WTC11 (cell line): ENCODE results near the gene EXOC1. TPM values are rescaled to one million over a fixed set of nuclear protein-coding genes. Genes with fewer than 3 reads are reported as not detected.

ENCODE experiments used
- ATAC-seq: fragments of 200-7000 bp; cut with Tn5 transposase; 2 replicates; pipeline ENCODE4 v1.10.0; 2021; ENCODE audit warnings: mild to moderate bottlenecking, moderate library complexity
- CTCF ChIA-PET: fragments of 300-600 bp; sonication (Branson Sonifier 250); formaldehyde crosslinking; loops from one replicate; lab custom pipeline; 2021; ENCODE audit warnings: antibody characterized with exemption; lab: Charles Lee
- POLR2A ChIA-PET: fragments of 350-600 bp; sonication (Branson Sonifier 250); formaldehyde crosslinking; loops from one replicate; lab custom pipeline; 2021; ENCODE audit warnings: antibody characterized with exemption; lab: Charles Lee
- DNase-seq: peaks from one replicate; pipeline ENCODE4 v3.0.0; 2021; ENCODE audit warnings: low spot score
- H3K27ac Mint-ChIP-seq: 2 replicates; pipeline ENCODE4 v1.8.0; 2021; ENCODE audit warnings: mixed read lengths
- H3K27me3 Mint-ChIP-seq: 2 replicates; pipeline ENCODE4 v1.8.0; 2021; ENCODE audit warnings: low read depth, mild to moderate bottlenecking, moderate library complexity, mixed read lengths
- H3K36me3 Mint-ChIP-seq: 2 replicates; pipeline ENCODE4 v1.8.0; 2021; ENCODE audit warnings: mixed read lengths
- H3K4me1 Mint-ChIP-seq: 2 replicates; pipeline ENCODE4 v1.8.0; 2022; ENCODE audit warnings: mixed read lengths
- H3K4me3 Mint-ChIP-seq: 2 replicates; pipeline ENCODE4 v1.8.0; 2021; ENCODE audit warnings: mild to moderate bottlenecking, moderate library complexity, mixed read lengths
- H3K9me3 Mint-ChIP-seq: 2 replicates; pipeline ENCODE4 v1.8.0; 2021; ENCODE audit warnings: mixed read lengths
- CBFB ChIP-seq: sonication (generic); formaldehyde crosslinking; IDR thresholded peaks from 2 replicates; pipeline ENCODE4 v1.8.1; 2022; ENCODE audit warnings: mild to moderate bottlenecking, low read depth, missing genetic modification reagents
- FOXJ3 ChIP-seq: sonication (generic); formaldehyde crosslinking; IDR thresholded peaks from 2 replicates; pipeline ENCODE4 v1.9.0; 2021; ENCODE audit warnings: missing genetic modification reagents, mild to moderate bottlenecking, borderline replicate concordance
- GTF2I ChIP-seq: fragments of 250-450 bp; sonication (Bioruptor Pico); conservative IDR thresholded peaks from 2 replicates; pipeline ENCODE4 v1.4.0; 2021; ENCODE audit warnings: mild to moderate bottlenecking
- NFE2L1 ChIP-seq: sonication (generic); formaldehyde crosslinking; IDR thresholded peaks from 2 replicates; pipeline ENCODE4 v1.8.1; 2023; ENCODE audit warnings: missing genetic modification reagents
- NR3C1 ChIP-seq: sonication (generic); formaldehyde crosslinking; conservative IDR thresholded peaks from 2 replicates; pipeline ENCODE4 v1.8.1; 2023; ENCODE audit warnings: low read depth, mild to moderate bottlenecking, missing genetic modification reagents
- OVOL2 ChIP-seq: fragments of 250-450 bp; sonication (Bioruptor Pico); IDR thresholded peaks from 2 replicates; pipeline ENCODE4 v1.9.0; 2021; ENCODE audit warnings: mild to moderate bottlenecking, borderline replicate concordance
- PRRX2 ChIP-seq: fragments of 250-450 bp; sonication (Bioruptor Pico); IDR thresholded peaks from 2 replicates; pipeline ENCODE4 v1.8.0; 2021; ENCODE audit warnings: mild to moderate bottlenecking
- RORB ChIP-seq: fragments of 250-450 bp; sonication (Bioruptor Pico); IDR thresholded peaks from 2 replicates; pipeline ENCODE4 v1.9.0; 2021; ENCODE audit warnings: mild to moderate bottlenecking
- SOX15 ChIP-seq: fragments of 250-450 bp; sonication (Bioruptor Pico); IDR thresholded peaks from 2 replicates; pipeline ENCODE4 v1.9.0; 2021; ENCODE audit warnings: mild to moderate bottlenecking
- SP1 ChIP-seq: sonication (generic); formaldehyde crosslinking; conservative IDR thresholded peaks from 2 replicates; pipeline ENCODE4 v1.8.1; 2022; ENCODE audit warnings: missing genetic modification reagents
- TEAD1 ChIP-seq: sonication (generic); formaldehyde crosslinking; IDR thresholded peaks from 2 replicates; pipeline ENCODE4 v1.8.0; 2022; ENCODE audit warnings: mild to moderate bottlenecking, missing genetic modification reagents
- ZNF317 ChIP-seq: sonication (generic); formaldehyde crosslinking; IDR thresholded peaks from 2 replicates; pipeline ENCODE4 v1.8.1; 2023; ENCODE audit warnings: low read depth, mild to moderate bottlenecking, moderate library complexity, missing genetic modification reagents, borderline replicate concordance
- total RNA-seq: library from RNA; stranded (reverse); gene quantifications from 3 replicates; pipeline ENCODE4 v1.2.3, GENCODE V29; 2021
- TF ChIP-seq, protein P1 (sequence below): sonication (generic); formaldehyde crosslinking; IDR thresholded peaks from 2 replicates; pipeline ENCODE4 v1.8.1; 2023; ENCODE audit warnings: mild to moderate bottlenecking, missing genetic modification reagents
- TF ChIP-seq, protein P2 (sequence below): sonication (generic); formaldehyde crosslinking; conservative IDR thresholded peaks from 2 replicates; pipeline ENCODE4 v1.8.1; 2023; ENCODE audit warnings: mild to moderate bottlenecking, low read depth, missing genetic modification reagents, moderate library complexity
- TF ChIP-seq, protein P3 (sequence below): fragments of 200-600 bp; IDR thresholded peaks from 2 replicates; pipeline ENCODE4 v1.8.0; 2022; ENCODE audit warnings: antibody characterized with exemption
- TF ChIP-seq, protein P4 (sequence below): sonication (generic); formaldehyde crosslinking; IDR thresholded peaks from 2 replicates; pipeline ENCODE4 v1.8.0; 2022; ENCODE audit warnings: mild to moderate bottlenecking, missing genetic modification reagents
- TF ChIP-seq, protein P5 (sequence below): sonication (generic); formaldehyde crosslinking; IDR thresholded peaks from 2 replicates; pipeline ENCODE4 v1.8.0; 2022; ENCODE audit warnings: missing genetic modification reagents
- TF ChIP-seq, protein P6 (sequence below): sonication (generic); formaldehyde crosslinking; IDR thresholded peaks from 2 replicates; pipeline ENCODE4 v1.8.0; 2022; ENCODE audit warnings: mild to moderate bottlenecking, missing genetic modification reagents
- TF ChIP-seq, protein P7 (sequence below): fragments of 250-450 bp; sonication (Bioruptor Pico); IDR thresholded peaks from 2 replicates; pipeline ENCODE4 v1.9.0; 2021; ENCODE audit warnings: mild to moderate bottlenecking, borderline replicate concordance
- TF ChIP-seq, protein P8 (sequence below): sonication (generic); formaldehyde crosslinking; IDR thresholded peaks from 2 replicates; pipeline ENCODE4 v1.8.1; 2022; ENCODE audit warnings: mild to moderate bottlenecking, missing genetic modification reagents, moderate library complexity, borderline replicate concordance

EXOC1 gene
- total RNA-seq, 1 experiment from 2014 or later = 19.0 TPM

DNA sequence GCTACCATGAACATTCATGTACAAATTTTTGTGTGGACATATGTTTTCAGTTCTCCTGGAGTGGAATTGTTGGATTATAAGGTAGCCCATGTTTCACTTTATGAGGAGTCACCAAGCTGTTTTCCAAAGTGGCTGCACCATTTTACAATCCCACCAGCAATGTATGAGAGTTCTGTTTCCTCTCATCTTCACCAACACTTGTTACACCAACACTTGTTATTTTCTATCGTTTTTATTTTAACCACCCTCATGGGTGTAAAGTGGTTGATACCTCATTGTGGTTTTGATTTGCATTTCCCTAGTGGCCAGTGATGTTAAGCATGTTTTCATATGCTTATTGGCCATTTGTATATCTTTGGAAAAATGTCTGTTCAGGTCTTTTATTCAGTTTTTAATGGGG, 4.1 kb downstream of the EXOC1 start:
- ChIA-PET CTCF (no interaction called here), POLR2A (no interaction called here)
- Mint-ChIP-seq H3K9me3 (peaks cover 6% of the 10 kb centered on the region), H3K4me1 (no peaks in the 10 kb centered on the region), H3K27ac (no peak overlapping the region), H3K36me3 (peaks cover 8% of the 10 kb centered on the region; the same call in 1 of the 2 replicates), H3K4me3 (no peak overlapping the region), H3K27me3 (peaks cover under 1% of the 10 kb centered on the region; the same call in 1 of the 2 replicates)
- TF ChIP-seq NFE2L1 (CRISPR knock-in tag) = no peak
- TF ChIP-seq, protein P1, sequence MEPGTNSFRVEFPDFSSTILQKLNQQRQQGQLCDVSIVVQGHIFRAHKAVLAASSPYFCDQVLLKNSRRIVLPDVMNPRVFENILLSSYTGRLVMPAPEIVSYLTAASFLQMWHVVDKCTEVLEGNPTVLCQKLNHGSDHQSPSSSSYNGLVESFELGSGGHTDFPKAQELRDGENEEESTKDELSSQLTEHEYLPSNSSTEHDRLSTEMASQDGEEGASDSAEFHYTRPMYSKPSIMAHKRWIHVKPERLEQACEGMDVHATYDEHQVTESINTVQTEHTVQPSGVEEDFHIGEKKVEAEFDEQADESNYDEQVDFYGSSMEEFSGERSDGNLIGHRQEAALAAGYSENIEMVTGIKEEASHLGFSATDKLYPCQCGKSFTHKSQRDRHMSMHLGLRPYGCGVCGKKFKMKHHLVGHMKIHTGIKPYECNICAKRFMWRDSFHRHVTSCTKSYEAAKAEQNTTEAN (CRISPR knock-in tag) = no peak
- no peak for TF ChIP-seq FOXJ3 (CRISPR knock-in tag)
- TF ChIP-seq OVOL2 (CRISPR knock-in tag) = no peak
- TF ChIP-seq, protein P2, sequence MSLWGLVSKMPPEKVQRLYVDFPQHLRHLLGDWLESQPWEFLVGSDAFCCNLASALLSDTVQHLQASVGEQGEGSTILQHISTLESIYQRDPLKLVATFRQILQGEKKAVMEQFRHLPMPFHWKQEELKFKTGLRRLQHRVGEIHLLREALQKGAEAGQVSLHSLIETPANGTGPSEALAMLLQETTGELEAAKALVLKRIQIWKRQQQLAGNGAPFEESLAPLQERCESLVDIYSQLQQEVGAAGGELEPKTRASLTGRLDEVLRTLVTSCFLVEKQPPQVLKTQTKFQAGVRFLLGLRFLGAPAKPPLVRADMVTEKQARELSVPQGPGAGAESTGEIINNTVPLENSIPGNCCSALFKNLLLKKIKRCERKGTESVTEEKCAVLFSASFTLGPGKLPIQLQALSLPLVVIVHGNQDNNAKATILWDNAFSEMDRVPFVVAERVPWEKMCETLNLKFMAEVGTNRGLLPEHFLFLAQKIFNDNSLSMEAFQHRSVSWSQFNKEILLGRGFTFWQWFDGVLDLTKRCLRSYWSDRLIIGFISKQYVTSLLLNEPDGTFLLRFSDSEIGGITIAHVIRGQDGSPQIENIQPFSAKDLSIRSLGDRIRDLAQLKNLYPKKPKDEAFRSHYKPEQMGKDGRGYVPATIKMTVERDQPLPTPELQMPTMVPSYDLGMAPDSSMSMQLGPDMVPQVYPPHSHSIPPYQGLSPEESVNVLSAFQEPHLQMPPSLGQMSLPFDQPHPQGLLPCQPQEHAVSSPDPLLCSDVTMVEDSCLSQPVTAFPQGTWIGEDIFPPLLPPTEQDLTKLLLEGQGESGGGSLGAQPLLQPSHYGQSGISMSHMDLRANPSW (CRISPR knock-in tag) = no peak
- no peak for TF ChIP-seq PRRX2 (CRISPR knock-in tag)
- TF ChIP-seq, protein P3, sequence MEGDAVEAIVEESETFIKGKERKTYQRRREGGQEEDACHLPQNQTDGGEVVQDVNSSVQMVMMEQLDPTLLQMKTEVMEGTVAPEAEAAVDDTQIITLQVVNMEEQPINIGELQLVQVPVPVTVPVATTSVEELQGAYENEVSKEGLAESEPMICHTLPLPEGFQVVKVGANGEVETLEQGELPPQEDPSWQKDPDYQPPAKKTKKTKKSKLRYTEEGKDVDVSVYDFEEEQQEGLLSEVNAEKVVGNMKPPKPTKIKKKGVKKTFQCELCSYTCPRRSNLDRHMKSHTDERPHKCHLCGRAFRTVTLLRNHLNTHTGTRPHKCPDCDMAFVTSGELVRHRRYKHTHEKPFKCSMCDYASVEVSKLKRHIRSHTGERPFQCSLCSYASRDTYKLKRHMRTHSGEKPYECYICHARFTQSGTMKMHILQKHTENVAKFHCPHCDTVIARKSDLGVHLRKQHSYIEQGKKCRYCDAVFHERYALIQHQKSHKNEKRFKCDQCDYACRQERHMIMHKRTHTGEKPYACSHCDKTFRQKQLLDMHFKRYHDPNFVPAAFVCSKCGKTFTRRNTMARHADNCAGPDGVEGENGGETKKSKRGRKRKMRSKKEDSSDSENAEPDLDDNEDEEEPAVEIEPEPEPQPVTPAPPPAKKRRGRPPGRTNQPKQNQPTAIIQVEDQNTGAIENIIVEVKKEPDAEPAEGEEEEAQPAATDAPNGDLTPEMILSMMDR = no peak
- no peak for TF ChIP-seq ZNF317 (CRISPR knock-in tag)
- TF ChIP-seq SP1 = no peak
- no peak for TF ChIP-seq SOX15
- TF ChIP-seq, protein P4, sequence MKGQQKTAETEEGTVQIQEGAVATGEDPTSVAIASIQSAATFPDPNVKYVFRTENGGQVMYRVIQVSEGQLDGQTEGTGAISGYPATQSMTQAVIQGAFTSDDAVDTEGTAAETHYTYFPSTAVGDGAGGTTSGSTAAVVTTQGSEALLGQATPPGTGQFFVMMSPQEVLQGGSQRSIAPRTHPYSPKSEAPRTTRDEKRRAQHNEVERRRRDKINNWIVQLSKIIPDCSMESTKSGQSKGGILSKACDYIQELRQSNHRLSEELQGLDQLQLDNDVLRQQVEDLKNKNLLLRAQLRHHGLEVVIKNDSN (CRISPR knock-in tag) = no peak
- TF ChIP-seq RORB (CRISPR knock-in tag) = no peak
- ATAC-seq = no peak
- DNase-seq = no peak

DNA sequence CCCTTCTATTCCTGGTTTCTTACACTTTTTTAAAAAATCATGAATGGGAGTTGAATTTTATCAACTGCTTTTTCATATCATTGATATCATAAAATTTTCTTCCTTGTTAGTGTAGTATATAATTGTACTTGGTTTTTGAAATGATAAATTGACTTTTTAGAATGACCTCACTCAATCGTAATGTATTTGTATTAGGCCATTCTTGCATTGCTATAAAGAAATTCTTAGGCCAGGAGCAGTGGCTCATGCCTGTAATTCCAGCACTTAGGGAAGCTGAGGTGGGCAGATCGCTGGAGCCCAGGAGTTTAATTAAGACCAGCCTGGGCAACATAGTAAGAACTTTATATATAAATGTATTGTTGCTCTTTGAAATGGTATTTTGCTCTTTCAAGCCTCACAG, 6.3 kb downstream of the EXOC1 start:
- Mint-ChIP-seq H3K9me3 (peaks cover 6% of the 10 kb centered on the region), H3K4me3 (no peak overlapping the region), H3K27me3 (no peaks in the 10 kb centered on the region), H3K36me3 (peaks cover 8% of the 10 kb centered on the region; the same call in 1 of the 2 replicates), H3K4me1 (no peaks in the 10 kb centered on the region), H3K27ac (no peak overlapping the region)
- ATAC-seq (no peak), DNase-seq (no peak)
- CTCF ChIA-PET = no interaction called here
- POLR2A ChIA-PET = no interaction called here
- no peak for TF ChIP-seq TEAD1 (CRISPR knock-in tag)
- no peak for TF ChIP-seq CBFB
- TF ChIP-seq, protein P5, sequence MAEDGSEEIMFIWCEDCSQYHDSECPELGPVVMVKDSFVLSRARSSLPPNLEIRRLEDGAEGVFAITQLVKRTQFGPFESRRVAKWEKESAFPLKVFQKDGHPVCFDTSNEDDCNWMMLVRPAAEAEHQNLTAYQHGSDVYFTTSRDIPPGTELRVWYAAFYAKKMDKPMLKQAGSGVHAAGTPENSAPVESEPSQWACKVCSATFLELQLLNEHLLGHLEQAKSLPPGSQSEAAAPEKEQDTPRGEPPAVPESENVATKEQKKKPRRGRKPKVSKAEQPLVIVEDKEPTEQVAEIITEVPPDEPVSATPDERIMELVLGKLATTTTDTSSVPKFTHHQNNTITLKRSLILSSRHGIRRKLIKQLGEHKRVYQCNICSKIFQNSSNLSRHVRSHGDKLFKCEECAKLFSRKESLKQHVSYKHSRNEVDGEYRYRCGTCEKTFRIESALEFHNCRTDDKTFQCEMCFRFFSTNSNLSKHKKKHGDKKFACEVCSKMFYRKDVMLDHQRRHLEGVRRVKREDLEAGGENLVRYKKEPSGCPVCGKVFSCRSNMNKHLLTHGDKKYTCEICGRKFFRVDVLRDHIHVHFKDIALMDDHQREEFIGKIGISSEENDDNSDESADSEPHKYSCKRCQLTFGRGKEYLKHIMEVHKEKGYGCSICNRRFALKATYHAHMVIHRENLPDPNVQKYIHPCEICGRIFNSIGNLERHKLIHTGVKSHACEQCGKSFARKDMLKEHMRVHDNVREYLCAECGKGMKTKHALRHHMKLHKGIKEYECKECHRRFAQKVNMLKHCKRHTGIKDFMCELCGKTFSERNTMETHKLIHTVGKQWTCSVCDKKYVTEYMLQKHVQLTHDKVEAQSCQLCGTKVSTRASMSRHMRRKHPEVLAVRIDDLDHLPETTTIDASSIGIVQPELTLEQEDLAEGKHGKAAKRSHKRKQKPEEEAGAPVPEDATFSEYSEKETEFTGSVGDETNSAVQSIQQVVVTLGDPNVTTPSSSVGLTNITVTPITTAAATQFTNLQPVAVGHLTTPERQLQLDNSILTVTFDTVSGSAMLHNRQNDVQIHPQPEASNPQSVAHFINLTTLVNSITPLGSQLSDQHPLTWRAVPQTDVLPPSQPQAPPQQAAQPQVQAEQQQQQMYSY (CRISPR knock-in tag) = no peak
- TF ChIP-seq, protein P6, sequence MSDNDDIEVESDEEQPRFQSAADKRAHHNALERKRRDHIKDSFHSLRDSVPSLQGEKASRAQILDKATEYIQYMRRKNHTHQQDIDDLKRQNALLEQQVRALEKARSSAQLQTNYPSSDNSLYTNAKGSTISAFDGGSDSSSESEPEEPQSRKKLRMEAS (CRISPR knock-in tag) = no peak
- TF ChIP-seq, protein P7, sequence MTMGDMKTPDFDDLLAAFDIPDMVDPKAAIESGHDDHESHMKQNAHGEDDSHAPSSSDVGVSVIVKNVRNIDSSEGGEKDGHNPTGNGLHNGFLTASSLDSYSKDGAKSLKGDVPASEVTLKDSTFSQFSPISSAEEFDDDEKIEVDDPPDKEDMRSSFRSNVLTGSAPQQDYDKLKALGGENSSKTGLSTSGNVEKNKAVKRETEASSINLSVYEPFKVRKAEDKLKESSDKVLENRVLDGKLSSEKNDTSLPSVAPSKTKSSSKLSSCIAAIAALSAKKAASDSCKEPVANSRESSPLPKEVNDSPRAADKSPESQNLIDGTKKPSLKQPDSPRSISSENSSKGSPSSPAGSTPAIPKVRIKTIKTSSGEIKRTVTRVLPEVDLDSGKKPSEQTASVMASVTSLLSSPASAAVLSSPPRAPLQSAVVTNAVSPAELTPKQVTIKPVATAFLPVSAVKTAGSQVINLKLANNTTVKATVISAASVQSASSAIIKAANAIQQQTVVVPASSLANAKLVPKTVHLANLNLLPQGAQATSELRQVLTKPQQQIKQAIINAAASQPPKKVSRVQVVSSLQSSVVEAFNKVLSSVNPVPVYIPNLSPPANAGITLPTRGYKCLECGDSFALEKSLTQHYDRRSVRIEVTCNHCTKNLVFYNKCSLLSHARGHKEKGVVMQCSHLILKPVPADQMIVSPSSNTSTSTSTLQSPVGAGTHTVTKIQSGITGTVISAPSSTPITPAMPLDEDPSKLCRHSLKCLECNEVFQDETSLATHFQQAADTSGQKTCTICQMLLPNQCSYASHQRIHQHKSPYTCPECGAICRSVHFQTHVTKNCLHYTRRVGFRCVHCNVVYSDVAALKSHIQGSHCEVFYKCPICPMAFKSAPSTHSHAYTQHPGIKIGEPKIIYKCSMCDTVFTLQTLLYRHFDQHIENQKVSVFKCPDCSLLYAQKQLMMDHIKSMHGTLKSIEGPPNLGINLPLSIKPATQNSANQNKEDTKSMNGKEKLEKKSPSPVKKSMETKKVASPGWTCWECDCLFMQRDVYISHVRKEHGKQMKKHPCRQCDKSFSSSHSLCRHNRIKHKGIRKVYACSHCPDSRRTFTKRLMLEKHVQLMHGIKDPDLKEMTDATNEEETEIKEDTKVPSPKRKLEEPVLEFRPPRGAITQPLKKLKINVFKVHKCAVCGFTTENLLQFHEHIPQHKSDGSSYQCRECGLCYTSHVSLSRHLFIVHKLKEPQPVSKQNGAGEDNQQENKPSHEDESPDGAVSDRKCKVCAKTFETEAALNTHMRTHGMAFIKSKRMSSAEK (CRISPR knock-in tag) = no peak
- no peak for TF ChIP-seq GTF2I
- TF ChIP-seq, protein P8, sequence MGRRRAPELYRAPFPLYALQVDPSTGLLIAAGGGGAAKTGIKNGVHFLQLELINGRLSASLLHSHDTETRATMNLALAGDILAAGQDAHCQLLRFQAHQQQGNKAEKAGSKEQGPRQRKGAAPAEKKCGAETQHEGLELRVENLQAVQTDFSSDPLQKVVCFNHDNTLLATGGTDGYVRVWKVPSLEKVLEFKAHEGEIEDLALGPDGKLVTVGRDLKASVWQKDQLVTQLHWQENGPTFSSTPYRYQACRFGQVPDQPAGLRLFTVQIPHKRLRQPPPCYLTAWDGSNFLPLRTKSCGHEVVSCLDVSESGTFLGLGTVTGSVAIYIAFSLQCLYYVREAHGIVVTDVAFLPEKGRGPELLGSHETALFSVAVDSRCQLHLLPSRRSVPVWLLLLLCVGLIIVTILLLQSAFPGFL (CRISPR knock-in tag) = no peak
- no peak for TF ChIP-seq NR3C1 (CRISPR knock-in tag)
- no peak for TF ChIP-seq SP1
